GM12864 (cell line): ENCODE data around the gene SYNDIG1L.
A peak's percentile ranks its signal among the peaks of the same experiment; 100 is the strongest.

Experiments used
- DNase-seq: peaks from one replicate; pipeline ENCODE4 v3.0.0-alpha.2; 2011; ENCODE audit warnings: low read depth
- H3K4me3 ChIP-seq: 2 replicates; pipeline ENCODE4 v1.5.1; 2011; ENCODE audit warnings: mild to moderate bottlenecking, low read depth, low read length, control low read depth
- TF ChIP-seq, protein P1 (sequence below): IDR thresholded peaks from 2 replicates; pipeline ENCODE4 v1.5.1; 2011; ENCODE audit warnings: low read depth, mild to moderate bottlenecking, moderate library complexity, low read length, control low read depth, inconsistent platforms; ENCODE audit errors: missing control alignments

The SYNDIG1L gene

GRCh38 chr14:74364271-74364880 is 61.6 kb downstream of the SYNDIG1L start:
- no peak overlapping the region for H3K4me3 ChIP-seq
- no peak for DNase-seq
- TF ChIP-seq, protein P1, sequence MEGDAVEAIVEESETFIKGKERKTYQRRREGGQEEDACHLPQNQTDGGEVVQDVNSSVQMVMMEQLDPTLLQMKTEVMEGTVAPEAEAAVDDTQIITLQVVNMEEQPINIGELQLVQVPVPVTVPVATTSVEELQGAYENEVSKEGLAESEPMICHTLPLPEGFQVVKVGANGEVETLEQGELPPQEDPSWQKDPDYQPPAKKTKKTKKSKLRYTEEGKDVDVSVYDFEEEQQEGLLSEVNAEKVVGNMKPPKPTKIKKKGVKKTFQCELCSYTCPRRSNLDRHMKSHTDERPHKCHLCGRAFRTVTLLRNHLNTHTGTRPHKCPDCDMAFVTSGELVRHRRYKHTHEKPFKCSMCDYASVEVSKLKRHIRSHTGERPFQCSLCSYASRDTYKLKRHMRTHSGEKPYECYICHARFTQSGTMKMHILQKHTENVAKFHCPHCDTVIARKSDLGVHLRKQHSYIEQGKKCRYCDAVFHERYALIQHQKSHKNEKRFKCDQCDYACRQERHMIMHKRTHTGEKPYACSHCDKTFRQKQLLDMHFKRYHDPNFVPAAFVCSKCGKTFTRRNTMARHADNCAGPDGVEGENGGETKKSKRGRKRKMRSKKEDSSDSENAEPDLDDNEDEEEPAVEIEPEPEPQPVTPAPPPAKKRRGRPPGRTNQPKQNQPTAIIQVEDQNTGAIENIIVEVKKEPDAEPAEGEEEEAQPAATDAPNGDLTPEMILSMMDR: no peak

- no peak overlapping the region for H3K4me3 ChIP-seq
- TF ChIP-seq, protein P1: peak; percentile 98
- DNase-seq: peak; percentile 12
Observed at GRCh38 chr14:74362361-74362915, 63.6 kb downstream of the SYNDIG1L start.

- no peak for DNase-seq
- H3K4me3 ChIP-seq: no peak overlapping the region
- TF ChIP-seq, protein P1: no peak
Observed at GRCh38 chr14:74360163-74360562, 65.8 kb downstream of the SYNDIG1L start.

GRCh38 chr14:74358176-74358829 is 67.7 kb downstream of the SYNDIG1L start:
- TF ChIP-seq, protein P1: no peak
- no peak for DNase-seq
- no peak overlapping the region for H3K4me3 ChIP-seq

- no peak for DNase-seq
- TF ChIP-seq, protein P1: no peak
- H3K4me3 ChIP-seq: no peak overlapping the region
Observed at GRCh38 chr14:74357585-74357984, 68.4 kb downstream of the SYNDIG1L start.

DNA sequence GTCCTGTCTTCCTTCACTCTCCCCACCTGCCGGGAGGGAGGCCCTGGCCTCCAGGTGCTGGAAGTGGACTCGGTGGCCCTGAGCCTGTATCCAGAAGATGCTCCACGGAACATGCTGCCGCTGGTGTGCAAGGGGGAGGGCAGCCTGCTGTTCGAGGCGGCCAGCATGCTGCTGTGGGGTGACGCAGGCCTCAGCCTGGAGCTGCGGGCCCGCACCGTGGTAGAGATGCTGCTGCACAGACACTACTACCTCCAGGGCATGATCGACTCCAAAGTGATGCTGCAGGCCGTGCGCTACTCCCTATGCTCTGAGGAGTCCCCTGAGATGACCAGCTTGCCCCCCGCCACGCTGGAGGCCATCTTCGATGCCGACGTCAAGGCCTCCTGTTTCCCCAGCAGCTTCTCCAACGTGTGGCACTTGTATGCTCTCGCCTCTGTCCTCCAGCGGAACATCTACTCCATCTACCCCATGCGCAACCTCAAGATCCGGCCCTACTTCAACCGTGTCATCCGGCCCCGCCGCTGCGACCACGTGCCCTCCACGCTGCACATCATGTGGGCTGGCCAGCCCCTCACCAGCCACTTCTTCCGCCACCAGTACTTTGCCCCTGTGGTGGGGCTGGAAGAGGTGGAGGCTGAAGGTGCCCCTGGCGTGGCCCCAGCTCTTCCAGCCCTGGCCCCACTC is 69.0 kb downstream of the SYNDIG1L start:
- DNase-seq: no peak
- no peak overlapping the region for H3K4me3 ChIP-seq
- TF ChIP-seq, protein P1: no peak
